NCI-H2227 (cell line): ENCODE measurements around the gene ADGRD1.

Source experiments
- DNase-seq: peaks from one replicate; lab custom pipeline; 2025; ENCODE audit not compliant: unreplicated experiment; lab: John Stamatoyannopoulos, UW

The ADGRD1 gene

GRCh38 chr12:130965214-130965613 is 11.5 kb downstream of the ADGRD1 start:
- DNase-seq: no peak

GRCh38 chr12:130965668-130966067 is 12.0 kb downstream of the ADGRD1 start:
- no peak for DNase-seq

GRCh38 chr12:130966443-130967030 is 12.8 kb downstream of the ADGRD1 start:
- no peak for DNase-seq

GRCh38 chr12:130967636-130968035 is 13.9 kb downstream of the ADGRD1 start:
- DNase-seq: no peak

GRCh38 chr12:130968611-130969010 is 14.9 kb downstream of the ADGRD1 start:
- DNase-seq: no peak

GRCh38 chr12:130969223-130969622 is 15.5 kb downstream of the ADGRD1 start:
- no peak for DNase-seq

- no peak for DNase-seq
These were observed 16.6 kb downstream of the ADGRD1 start for GRCh38 chr12:130970165-130970907.

GRCh38 chr12:130970908-130971233 is 17.2 kb downstream of the ADGRD1 start:
- DNase-seq: no peak

- no peak for DNase-seq
These were observed 18.3 kb downstream of the ADGRD1 start for GRCh38 chr12:130971925-130972585.

GRCh38 chr12:130972586-130972950 is 18.9 kb downstream of the ADGRD1 start:
- no peak for DNase-seq

GRCh38 chr12:130973109-130973508 is 19.4 kb downstream of the ADGRD1 start:
- no peak for DNase-seq

GRCh38 chr12:130973906-130974305 is 20.2 kb downstream of the ADGRD1 start:
- DNase-seq: no peak

GRCh38 chr12:130975116-130975515 is 21.4 kb downstream of the ADGRD1 start:
- no peak for DNase-seq

GRCh38 chr12:130976171-130976720 is 22.5 kb downstream of the ADGRD1 start:
- DNase-seq: no peak

GRCh38 chr12:130977046-130977742 is 23.5 kb downstream of the ADGRD1 start:
- no peak for DNase-seq

- DNase-seq: no peak
These were observed 24.0 kb downstream of the ADGRD1 start for GRCh38 chr12:130977743-130978095.

- no peak for DNase-seq
These were observed 25.1 kb downstream of the ADGRD1 start for GRCh38 chr12:130978785-130979184.

GRCh38 chr12:130981074-130981742 is 27.5 kb downstream of the ADGRD1 start:
- no peak for DNase-seq

- DNase-seq: no peak
These were observed 28.2 kb downstream of the ADGRD1 start for GRCh38 chr12:130981911-130982310.

- DNase-seq: no peak
These were observed 29.0 kb downstream of the ADGRD1 start for GRCh38 chr12:130982565-130983225.
